HG03521 (cell line): Measurements from ENCODE around the gene STUB1.

Experiments used
- ATAC-seq: cut with Tn5 transposase; IDR thresholded peaks from one replicate; pipeline ENCODE4 v1.9.1; 2021; ENCODE audit warnings: mild to moderate bottlenecking, moderate library complexity; ENCODE audit not compliant: unreplicated experiment

The STUB1 gene

DNA sequence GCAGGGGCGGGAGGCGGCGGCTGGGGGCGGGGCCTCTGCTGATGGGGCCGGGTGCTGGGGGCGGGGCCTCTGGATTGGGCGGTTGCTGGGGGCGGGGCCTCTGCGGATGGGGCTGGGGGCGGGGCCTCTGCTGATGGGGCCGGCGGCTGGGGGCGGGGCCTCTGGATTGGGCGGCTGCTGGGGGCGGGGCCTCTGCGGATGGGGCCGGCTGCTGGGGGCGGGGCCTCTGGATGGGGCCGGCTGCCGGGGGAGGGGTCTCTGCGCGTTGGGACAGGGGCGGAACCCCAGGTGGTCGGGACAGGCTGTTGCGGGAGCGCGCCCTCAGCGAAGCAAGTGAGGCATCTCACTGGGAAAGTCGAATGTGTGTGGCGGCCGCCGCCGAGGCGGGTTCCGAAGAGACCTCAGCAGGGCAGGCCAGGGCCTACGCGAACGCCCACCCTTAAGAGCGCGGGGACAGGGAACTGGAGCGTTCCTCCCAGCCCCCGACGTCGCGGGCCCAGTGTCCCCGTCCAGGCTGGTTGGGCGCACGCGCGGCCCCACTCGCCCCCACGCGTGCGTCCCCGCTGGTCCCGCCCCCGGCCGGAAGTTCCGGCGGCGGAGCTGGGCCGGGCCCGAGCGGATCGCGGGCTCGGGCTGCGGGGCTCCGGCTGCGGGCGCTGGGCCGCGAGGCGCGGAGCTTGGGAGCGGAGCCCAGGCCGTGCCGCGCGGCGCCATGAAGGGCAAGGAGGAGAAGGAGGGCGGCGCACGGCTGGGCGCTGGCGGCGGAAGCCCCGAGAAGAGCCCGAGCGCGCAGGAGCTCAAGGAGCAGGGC is at the start of gene STUB1:
Gene STUB1 (plus strand): TSS at position 597 of the 811 bp plus-strand sequence. CDS start 116 bp downstream, at position 713.
- ATAC-seq, result peak; percentile 38

DNA sequence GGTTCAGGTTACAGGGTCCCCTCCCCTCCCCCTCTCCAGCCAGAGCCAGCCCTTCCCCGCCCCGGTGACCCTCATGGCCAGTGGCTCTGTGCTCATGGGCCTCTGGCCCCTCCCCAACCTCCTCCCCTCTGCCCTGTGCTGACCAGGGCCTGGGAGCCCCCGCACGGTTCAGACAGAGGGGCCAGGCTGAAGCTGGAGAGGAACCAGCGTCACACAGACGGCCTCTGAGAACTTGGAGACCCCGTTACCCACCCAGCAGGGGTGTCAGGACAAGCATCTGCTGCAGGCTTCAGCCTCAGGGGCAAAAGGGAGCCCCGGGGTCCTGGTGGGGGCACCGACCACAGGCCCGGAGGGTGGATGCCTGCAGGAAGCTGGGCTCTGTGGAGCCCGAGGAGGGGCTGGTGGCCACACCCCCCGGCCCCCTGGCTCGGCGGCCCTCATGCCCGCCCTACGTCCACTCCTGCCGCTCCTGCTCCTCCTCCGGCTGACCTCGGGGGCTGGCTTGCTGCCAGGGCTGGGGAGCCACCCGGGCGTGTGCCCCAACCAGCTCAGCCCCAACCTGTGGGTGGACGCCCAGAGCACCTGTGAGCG is 49.3 kb upstream of the STUB1 start, which contains the start of gene WFIKKN1:
Gene WFIKKN1 (plus strand): TSS at position 171 of the 591 bp plus-strand sequence. CDS start 269 bp downstream, at position 440.
- no peak for ATAC-seq

DNA sequence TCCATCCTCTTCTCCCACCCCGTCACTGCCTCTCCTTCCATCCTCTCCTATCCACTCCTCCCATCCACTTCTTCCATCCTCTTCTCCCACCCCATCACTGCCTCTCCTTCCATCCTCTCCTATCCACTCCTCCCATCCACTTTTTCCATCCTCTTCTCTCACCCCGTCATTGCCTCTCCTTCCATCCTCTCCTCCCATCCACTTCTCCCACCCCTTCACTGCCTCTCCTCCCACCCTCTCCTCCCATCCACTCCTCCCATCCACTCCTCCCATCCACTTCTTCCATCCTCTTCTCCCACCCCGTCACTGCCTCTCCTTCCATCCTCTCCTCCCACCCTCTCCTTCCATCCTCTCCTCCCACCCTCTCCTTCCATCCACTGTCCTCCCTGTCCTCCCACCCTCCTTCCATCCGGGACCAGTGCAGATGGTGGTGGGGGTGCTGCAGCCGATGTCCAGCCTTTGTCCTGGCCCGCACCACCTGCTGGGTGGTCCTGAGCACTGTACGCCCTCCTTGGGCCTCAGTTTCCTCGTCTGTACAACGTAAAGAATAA is 48.3 kb upstream of the STUB1 start:
- no peak for ATAC-seq

DNA sequence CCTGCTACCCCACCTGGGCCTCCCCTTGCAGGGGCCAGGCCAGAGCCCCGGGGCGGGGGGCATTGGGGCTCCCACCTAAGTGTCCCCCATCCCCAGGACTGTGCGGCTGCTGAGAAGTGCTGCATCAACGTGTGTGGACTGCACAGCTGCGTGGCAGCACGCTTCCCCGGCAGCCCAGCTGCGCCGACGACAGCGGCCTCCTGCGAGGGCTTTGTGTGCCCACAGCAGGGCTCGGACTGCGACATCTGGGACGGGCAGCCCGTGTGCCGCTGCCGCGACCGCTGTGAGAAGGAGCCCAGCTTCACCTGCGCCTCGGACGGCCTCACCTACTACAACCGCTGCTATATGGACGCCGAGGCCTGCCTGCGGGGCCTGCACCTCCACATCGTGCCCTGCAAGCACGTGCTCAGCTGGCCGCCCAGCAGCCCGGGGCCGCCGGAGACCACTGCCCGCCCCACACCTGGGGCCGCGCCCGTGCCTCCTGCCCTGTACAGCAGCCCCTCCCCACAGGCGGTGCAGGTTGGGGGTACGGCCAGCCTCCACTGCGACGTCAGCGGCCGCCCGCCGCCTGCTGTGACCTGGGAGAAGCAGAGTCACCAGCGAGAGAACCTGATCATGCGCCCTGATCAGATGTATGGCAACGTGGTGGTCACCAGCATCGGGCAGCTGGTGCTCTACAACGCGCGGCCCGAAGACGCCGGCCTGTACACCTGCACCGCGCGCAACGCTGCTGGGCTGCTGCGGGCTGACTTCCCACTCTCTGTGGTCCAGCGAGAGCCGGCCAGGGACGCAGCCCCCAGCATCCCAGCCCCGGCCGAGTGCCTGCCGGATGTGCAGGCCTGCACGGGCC is 47.5 kb upstream of the STUB1 start:
- no peak for ATAC-seq

DNA sequence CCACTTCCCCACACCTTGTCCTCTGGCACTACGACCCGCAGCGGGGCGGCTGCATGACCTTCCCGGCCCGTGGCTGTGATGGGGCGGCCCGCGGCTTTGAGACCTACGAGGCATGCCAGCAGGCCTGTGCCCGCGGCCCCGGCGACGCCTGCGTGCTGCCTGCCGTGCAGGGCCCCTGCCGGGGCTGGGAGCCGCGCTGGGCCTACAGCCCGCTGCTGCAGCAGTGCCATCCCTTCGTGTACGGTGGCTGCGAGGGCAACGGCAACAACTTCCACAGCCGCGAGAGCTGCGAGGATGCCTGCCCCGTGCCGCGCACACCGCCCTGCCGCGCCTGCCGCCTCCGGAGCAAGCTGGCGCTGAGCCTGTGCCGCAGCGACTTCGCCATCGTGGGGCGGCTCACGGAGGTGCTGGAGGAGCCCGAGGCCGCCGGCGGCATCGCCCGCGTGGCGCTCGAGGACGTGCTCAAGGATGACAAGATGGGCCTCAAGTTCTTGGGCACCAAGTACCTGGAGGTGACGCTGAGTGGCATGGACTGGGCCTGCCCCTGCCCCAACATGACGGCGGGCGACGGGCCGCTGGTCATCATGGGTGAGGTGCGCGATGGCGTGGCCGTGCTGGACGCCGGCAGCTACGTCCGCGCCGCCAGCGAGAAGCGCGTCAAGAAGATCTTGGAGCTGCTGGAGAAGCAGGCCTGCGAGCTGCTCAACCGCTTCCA is 46.7 kb upstream of the STUB1 start:
- no peak for ATAC-seq

DNA sequence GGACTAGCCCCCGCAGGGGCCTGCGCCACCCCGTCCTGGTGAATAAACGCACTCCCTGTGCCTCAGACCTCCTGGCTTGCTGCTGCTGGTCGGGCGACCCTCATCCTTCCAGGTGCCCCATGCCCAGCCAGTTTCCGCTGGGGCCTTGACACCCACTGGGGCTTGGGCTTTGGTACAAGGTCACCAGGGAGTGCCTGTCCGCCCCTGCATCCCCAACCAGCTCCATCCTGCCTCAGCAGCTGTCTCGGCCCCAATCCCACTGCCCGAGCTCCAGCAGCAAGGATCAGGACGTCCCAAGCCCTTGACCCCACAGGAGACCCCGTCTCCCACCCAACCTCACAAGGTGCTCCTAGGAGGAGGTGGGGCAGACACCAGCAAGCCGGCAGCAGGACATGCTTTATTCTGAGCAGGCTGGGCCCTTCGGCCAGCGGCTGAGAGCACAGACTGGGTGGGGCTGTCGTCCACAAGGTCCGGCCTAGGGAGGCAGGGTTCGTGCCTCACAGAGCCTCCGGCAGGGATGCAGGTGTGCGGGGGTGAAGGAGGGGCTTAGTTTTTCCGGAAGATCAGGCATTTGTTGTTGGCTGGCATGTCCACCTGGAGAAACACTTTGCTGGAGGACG is 46.0 kb upstream of the STUB1 start:
- ATAC-seq, result no peak

DNA sequence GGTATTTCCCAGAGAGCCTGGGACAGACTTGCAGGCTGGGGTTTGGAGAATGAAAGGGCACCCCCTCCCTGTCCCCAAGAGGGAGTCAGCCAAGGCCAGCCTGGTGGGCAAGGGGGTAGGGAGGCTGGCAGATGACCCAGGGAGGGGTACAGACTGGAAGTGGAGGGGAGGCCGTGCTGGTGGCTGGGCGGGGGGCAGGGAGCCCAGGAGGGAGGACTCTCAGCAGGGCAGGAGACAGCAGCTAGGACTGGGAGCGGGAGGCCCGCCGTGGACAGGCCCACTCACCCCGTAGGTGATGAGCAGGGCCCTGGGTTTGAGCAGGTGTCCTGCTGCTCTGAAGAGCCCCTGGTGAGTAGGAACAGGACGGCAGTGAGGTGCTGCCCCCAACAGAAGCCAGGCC is 45.2 kb upstream of the STUB1 start:
- ATAC-seq, result no peak

DNA sequence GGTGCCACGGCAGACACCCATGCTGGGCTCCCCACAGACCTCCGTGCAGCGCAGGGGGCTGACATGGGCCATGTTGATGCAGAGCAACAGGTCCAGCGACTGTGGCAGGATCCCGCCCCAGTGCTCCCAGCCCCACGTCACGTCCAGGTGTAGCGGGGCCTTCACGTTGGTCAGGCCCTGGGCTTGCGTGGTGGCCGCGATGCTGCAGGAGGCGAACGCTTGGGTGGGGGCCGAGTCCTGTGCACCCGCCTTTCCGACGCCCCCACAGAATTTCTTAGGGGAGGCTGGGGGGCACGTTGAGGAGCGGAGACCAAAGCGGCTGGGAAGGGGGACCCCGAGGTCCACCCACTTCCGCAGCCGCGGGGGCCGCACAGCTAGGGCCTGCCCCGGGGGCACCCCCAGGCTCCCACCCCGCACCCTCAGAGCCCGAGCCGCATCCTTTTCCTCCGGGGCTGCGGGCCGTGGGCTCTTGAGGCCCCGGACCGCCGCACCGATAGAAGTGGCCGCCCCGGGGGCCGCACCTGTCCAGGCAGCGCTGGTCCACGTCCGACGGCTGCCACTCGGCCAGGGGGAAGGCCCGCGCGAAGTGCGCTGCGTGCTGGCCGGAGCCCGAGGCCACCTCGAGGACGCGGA is 44.5 kb upstream of the STUB1 start:
- no peak for ATAC-seq

DNA sequence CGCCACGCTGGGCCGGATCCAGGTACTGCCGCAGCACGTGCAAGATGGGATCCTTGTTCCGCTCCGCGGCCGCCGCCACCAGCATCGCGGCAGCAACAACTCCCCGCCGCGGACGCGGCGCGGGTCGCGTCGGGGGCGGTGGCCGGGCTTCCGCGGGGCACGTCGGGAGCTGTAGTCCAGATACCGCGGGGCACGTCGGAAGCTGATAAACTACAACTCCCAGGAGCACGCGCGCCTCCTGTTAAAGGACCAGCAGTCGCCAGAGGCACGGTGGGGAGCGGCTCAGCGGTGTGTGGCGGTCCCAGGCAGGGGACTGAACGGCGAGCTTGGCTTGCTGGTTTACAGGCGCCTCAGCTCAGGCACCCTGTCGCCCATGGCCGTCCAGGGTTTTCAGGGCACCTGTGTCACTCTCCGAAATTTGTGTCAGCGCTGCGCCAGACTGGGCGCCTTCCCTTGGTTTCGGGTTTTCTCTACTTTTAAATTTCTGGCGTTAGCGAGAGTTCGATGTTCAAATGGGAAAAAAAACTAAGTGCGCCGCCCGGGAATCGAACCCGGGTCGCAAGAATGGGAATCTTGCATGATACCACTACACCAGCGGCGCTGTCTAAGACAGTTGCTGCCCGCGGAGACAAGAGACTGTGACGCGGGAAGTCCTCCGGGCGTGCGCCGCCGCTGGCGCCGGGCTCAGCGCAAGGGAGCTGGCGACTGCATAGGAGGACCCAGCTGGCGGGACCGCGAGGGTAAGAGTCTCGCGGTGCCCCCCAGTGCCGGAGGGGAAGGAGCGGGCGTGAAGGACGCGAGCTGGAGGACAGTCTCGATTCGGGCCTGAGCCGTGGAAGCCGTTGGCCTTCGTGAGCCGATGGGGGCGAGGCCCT is 43.8 kb upstream of the STUB1 start, which contains the start of gene METTL26:
Gene METTL26 (minus strand): TSS at position 100 of the 875 bp plus-strand sequence. CDS start 15 bp downstream, at position 85.
- peak; percentile 52 for ATAC-seq

DNA sequence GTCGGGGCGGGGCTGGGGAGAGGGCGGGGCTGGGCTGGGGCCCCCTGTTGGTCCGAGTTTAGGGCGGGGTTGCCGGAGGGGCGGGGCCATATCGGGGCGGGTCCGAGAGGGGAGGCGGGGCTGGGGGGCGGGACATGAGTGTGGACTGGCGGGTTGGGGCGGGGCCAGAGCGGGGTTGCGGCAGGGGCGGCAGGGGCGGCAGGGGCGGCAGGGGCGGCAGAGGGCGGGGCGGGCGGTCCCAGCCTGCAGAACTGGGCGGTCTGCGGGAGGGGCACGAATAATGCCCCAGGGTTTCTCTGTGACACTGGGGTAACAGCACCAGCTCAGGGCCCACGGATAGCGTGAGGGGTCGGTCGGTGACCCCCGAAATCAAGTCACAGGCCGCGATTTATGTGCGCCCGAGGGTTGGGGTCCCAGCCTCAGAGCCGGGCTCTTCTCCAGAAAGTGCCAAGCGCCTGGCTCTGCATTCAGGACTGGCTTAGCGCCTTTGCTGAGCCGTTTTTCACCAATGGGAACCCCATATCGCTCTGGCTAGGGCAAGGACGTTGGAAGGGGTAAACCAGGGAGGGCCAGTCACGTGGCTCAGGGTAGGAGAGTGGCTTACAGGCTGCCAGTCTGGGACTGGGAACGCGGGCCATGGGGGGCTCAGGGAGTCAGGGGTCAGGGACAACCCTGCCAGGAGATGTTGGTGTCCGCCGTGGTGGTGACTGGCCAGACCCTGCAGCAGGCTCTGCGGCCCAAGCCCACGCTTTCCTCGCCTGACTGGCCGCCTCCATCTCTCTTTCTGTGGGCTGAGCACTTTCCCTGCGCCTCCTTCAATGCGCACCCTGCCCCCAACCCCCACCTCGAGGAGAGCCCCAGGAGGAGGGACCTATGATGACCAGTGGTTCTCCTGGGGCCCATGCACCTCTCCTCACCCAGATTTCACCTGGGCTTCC is 42.9 kb upstream of the STUB1 start:
- no peak for ATAC-seq

DNA sequence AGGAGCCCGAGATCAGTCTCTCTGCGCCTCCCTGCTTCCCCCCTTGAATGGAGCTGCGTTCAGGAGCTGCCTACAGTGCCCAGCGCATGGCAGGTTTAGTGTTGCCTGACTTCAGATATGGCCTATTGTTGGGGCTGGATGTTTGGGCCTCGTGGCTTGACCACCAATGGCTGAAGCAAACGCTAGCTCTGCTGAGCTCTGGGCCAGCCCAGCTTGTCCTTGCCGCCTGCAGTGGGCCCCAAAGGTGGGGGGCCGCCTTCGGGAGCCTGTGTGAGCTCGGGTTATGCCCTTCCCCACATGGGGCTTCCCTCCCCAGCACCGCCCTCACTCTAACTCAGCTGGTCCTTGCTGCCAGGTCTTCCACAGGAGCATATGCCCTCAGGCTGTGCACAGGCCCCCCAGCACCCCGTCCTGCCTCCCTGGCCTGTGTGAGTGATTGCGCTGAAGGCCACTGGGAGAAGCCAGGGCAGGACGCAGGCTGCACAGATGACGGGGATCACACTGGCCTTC is 42.1 kb upstream of the STUB1 start:
- ATAC-seq, result no peak

DNA sequence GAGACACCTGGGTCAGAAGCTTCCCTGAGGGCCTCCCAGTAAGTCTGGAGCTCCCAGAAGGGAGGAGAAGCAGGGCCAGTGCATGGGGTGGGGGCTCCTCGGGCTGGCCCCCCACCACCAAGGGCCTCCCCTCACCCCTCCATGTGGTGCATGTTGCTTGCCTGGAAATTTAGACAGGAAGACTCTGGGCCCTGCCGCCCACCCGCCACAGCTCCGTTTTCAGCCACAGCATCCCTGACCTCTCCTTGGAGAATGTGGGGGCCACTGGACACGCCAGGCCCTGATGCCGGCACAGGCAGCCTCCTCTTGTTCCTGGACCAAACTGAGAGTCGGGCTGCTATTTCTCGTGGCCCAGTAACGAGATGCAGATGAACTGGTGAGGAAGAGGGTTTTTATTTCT is 41.4 kb upstream of the STUB1 start:
- ATAC-seq, result no peak

DNA sequence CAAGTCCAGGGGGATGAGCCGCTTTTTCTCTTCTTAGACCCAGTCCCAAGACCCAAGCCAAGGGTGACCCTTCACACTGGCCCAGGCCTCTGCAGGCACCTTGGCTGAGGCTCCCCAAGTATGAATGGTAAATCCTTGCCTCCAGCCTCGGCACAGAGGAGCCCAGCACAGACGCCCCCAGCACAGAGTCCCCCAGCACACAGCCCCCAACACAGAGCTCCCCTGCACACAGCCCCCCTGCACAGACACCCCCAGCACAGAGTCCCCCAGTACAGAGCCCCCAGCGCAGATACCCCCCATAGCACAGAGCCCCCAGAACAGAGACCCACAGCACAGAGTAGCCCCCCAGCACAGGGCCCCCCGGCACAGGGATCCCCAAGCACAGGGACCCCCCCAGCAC is 39.6 kb upstream of the STUB1 start:
- no peak for ATAC-seq

DNA sequence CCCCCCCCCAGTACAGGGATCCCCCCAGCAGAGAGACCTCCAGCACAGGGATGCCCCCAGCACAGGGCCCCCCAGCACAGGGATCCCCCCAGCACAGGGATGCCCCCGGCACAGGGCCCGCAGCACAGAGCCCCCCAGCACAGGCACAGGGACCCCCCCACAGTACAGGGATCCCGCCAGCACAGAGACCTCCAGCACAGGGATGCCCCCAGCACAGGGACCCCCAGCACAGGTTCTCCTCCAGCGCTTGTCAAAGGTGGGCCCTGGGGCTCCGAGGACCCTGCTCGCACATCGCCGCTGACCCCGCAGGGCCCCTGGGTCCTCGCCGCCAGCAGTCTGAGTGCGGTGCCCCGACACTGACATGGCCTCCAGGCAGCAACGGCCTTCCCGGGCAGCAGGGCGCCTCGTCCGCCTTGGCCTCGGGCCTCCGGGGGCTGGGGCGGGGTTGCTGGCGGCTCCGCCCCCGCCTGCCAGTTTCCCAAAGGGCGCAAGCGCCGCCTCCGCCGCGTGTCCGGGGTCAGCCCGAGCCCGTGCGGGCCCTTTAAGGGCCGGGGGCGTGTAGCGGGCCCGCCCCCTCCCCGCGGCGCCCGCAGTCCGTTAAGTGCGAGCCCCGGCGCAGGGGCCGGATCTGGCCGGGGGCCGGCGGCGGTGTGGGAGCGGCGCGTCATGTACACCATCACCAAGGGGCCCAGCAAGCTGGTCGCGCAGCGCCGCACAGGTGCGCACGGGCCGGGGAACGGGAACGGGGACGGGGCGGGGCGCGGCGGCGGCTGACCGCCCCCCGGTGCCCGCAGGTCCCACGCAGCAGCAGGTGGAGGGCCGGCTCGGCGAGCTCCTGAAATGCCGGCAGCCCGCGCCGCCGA is 38.7 kb upstream of the STUB1 start, which contains the start of gene MCRIP2:
Gene MCRIP2 (plus strand): TSS at position 503 of the 863 bp plus-strand sequence. CDS start 164 bp downstream, at position 667.
- peak; percentile 41 for ATAC-seq

DNA sequence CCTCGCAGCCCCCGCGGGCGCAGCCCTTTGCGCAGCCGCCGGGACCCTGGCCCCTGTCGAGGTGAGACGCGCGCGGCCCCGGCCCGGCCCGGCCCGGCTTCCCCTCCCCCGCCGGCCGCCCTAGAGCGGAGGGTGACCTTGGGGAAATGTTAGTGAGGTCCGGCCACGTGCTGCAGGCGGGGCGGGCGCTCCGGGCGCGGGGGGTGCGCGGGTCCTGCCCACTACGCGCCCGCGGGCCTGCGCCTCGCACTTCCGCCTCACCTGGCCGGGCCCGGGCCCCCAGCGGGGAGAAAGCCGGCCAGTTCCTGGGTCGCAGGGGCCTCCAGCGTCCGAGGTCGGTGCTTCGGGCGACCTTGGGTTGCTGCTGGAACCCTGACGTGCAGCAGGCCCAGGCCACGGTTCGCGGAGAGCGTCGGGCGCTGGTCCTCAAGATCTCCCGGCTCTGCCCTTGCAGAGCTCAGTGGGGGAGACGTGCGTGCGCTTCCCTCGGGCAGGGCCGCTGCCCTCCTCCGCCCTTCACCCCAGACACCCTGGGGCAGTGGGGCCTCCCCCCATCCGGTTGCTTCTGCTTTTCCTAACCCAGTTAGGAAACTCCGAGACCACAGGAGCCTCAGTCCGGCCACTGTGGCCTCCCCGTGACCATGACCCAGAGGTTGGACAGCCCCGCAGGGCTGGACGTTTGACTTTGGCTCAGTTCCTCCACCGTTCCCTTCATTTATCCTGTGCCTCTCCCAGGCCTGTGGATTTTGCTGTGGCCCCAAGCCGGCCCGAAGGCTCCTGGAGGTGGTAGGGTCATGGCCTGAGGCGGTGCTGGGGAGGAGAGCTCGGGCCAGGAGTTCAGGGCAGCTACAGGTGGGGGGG is 37.8 kb upstream of the STUB1 start:
- peak; percentile 39 for ATAC-seq
